ENCODE results near the gene MUC5AC.

Gene MUC5AC

DNA sequence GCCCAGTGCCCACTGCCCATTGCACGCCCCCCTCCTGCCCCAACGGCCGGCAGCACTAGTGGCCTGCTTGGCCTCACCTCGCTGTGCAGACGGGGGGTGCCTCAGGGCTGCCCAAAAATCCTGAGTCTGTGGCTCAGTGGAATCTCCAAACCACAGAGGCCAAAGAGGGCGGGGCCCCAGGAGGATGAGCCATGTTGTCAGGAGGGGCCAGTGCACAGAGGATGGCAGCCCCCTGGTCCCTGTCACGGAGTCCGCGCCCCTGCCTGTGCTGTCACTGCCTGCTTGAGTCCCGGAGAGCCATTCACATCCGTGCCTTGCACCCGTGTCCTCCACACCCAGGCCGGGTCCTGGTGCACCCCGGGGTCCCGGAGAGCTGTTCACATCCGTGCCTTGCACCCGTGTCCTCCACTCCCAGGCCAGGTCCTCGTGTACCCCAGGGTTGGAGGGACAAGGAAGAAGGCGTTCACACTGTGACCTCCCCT, 36.4 kb upstream of the MUC5AC start:
- DNase-seq = no peak

DNA sequence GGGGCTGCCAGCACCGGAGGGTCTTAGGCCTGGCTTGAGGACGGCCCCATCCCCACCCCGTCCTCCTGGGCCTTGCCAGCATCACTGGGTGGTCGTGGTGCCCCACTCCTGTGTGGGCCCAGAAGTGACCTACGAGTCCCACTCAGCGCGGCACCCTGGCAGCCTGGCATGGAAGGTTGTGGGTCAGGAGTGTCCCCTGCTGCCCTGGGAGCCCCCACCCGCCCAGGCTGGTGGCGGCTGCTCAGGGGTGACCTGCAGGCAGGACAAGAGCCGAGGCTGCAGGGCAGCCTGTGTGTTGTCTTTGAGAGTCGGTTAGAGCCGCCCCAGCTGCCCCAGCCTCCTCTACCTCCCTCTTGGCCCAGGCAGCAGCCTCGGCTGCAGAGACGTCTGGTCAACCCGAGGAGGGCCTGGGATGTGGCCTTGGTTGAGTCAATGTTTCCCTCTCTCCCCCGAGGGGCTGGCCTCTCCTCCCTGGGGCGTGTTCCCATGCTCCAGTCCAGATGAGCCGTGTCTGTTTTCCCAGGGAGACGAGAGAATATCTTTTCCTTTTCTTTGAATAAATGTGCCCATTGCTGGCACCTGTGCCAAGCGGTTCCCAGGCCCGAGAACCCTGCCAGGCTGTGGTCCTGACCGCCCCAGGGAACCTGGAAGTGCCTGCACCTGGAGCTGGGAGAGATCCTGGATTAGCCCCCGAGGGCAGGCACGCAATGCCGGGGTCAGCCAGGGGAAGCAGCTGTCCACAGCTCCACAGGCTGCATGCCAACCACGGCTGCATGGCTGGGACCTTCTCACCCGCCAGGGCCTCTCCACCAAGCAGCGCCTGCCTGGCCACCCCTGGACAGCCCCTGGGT, 35.7 kb upstream of the MUC5AC start:
- no peak for DNase-seq

DNA sequence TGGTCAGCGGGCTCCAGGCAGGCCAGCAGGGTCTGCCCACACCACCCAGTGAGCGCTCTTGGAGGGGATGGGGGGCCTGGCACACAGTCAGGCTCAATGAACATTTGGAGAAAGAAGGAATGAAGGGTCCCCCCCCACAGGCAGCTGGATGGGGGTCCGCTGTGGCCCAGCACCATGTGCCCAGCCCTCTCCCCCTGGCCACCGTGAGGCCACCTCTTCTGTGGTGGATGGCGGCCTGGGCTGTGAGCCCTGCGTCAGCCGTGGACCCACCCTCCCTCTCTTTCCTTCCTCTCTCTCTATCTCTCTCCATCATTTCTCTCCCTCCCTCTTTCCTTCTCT, 35.1 kb upstream of the MUC5AC start:
- no peak for DNase-seq

DNA sequence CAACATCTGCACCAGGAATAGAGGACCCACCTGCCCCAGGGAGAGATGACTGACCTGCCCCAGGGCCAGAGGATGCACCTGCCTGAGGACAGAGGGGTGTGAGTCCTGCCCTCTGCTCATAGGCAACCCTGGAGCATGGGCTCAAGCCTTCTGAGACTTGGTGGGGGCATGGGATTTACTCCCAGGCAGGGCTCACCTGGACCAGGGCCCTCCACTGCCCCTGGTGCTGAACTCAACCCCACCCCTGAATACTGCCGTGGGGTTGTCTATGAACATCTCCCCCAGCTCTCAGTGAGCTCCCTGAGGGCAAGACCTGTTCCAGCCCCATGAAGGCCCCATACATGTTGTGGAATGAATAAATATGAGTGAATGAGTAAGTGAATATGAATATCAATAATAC, 33.8 kb upstream of the MUC5AC start:
- DNase-seq = no peak

DNA sequence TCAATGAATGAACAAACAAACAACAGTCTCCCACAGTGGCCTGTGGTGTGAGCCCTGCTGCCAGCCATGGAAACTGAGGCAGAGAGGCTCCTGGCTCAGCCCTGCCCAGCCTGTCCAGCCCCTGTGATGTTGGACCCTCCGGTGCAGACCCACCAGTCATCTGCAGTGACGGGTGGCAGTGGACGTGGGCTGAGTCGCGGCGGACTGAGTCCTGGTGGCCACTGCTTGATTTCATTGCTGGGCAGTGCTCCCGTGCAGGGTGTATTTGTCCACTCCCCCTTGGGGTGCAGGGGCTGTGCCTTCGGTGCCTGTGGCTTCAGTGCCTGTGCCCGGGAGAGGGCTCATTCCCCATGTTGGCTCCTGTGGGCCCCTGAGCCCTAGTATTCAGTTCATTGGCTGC, 31.9 kb upstream of the MUC5AC start:
- no peak for DNase-seq

DNA sequence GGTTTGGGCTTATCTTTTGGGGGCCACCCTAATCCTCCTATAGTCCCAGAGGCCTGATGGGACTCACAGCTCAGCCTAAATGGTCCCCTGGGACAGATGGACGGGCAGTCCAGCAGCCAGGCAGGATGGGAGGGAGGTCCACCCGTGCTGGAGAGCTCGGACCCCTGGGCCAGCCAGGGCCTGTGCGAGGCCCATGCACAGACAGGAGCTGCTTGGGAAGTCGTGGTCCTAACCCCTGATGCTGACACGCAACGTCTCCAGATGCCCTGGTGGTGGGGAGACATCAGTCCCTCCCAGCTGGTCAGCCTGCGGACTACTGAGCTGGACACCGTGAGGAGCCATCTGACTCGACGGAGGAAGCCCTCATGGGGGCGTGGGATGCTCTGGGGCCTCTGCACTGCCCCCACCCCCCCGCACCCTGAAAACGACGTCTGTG, 31.2 kb upstream of the MUC5AC start:
- DNase-seq = no peak

DNA sequence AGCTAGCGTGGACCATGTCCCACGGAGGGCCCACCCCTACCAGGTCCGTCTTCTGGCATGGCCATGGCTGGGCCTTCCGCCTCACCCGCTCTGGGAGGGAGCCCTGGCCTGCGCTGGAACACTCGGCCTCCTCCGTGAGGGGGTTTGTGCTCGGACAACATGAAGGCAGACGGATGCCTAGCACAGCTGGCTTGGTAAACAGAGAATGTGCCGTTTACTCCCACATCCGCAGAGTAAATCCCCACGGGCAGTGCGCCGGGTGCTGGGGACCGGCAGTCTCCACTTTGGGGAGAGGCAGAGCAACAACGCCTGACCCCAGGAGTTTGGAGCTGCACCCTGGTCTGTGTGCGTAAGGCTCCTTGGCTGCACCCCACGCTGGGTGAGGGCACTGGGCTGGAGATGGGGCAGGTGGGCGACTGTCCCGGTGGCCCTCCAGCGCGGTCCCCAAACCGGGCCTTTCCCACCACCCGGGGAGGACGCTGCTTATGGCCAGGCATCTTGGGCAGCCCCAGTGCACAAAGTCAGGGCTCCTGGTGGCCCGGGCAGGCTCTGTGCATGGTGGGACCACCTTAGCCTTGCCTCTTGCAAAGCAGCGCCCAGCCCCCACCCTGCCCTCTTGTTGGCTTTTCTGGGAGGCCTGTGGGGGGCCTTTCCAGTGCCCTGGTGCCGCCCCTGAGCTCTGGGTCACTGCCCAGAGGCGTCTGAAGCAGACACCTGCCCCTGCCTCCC, 30.7 kb upstream of the MUC5AC start:
- DNase-seq = no peak

DNA sequence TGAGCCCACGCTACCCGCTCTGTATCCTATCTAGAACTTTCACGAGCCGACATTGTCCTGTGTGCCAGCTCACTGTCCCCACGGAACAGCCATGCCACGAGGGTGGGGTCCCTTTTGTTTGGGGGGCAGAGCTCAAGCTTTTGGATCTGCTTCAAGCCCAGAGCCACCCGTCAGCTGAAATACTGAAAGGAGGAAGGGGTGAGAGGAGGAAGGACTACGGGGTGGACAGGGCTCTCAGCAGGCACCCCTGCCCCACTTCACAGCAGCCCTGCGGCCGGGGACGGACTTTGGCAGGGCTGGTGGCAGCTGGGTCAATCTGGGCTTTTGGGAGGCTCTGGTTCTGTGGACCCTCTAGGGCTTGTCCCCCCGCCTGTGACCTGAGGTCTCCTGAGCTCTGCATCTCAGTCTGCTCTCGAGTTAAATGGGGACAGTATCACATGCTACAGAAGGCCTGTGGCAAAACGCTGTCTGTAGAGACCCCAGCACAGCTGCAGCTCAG, 30.0 kb upstream of the MUC5AC start:
- no peak for DNase-seq

DNA sequence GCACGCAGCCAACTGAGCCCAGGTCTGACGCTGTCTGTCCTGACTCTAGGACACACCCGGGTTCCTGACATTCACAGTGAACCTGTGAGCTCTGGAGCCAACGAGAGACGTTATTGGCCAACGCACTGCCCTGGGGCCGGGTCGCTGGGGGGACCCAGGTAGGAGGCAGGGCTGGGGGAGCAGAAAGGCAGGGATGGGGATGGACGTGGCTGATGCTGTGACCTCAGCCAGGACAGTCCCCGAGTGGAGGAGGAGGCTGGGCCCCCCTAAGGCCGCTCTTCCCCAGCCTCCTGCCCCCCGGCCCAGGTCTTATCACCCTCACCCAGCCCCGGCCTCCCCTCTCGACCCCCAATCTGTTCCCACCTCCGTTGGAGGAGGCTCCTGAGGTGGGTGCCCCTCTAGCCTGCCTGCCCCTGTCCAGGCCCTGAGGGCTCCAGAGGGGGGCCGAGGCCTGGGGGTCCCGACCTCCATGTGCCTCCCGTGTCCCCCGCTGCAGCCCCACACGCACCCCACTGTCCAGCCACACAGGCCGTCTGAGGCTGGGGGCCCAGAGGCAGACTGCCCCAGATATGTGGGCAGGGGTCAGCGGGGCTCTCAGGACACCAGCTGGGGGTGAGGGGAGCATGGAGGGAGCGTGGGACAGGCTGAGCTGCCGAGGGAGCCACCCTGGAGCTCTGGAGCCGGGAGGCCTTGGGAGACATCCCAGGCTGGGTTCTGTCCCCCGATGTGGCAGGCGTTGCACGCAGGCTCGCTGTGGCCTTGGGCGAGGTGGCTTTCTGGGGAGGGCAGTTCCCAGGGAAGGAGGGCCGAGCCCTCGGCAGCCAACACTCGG, 29.2 kb upstream of the MUC5AC start:
- DNase-seq = no peak

DNA sequence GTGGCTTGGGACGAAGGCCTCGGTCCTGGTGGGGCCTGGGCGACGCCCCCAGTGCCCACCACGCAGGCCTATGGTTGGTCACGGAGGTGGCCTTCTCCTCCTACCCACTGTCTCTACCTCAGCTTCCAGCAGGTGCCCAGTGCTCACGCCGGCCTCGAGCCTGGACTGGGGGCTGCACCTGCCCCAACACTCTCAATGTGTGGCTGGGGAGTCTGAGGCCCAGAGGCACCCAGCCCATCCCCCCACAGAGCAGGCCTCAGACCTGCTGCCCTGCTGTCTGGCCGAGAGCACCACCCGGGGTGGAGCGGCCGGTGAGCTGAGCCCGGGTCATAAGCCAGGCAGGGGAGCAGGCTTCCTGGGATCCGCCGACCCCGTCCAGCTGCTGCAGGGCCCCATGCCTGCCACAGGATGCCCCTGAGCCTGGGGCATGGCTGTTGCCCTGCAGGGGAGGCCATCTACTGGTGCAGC, 28.6 kb upstream of the MUC5AC start:
- DNase-seq = no peak

DNA sequence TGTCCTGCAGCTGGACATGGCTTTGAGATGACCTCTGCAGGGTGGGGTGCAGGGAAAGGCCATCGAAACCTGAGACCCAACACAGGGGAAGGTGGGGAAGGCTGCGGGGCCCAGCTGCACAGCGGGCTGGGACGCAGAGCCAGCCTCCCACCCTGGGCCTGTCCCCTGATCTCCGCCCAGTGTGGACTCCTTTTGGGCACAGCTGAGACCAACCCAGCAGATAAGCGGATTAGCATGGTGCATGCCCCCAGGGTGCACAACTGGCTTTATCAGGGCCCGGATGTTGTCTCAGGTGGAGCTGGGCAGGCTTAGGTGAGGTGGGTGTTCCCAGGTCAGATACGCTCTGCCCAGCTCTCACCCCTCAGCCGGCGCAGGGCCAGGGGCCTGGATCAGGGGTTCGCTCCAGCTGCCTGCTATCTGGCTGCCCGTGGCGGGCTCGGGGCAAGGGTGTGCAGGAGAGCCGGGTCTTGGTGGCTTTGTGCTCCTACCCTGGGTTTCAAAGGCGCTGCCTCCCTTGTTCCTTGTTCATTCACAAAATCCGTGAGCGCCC, 28.1 kb upstream of the MUC5AC start:
- DNase-seq = no peak

DNA sequence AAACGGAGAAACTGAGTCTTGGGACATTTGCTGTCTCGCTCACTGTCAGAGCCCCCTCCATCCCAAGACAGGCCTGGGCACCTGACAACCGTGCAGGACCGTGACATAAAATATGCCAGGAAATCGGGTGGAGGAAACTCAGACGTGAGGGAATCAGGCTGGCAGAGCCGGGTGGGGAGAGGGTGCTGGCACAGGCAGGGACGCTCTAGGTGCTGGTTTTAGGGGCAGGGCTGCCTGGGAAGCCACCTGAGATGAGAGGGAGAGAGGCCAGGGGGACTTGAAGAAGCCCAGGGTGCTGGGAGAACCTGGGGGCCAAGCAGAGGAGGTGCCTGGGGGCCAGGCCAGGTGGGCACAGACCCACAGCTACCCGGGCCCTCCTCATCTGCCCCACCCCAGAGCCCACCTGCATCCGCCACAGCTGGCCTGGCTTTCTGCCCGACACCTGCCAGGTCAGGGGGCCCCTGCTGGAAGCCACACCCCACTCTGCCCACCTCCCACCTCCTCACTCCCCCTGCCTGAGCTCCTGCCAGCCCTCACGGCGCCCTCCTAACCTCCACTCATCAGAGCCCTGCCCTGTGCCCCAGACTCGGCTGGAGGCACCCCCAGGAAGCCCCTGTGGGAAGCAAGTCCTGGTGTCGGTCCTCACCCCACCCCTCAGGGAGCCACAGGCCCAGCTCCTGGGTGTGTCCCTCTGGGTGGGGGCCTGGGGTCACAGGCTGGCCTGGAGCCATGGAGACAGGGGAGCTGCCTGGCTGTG, 27.3 kb upstream of the MUC5AC start:
- DNase-seq = no peak

DNA sequence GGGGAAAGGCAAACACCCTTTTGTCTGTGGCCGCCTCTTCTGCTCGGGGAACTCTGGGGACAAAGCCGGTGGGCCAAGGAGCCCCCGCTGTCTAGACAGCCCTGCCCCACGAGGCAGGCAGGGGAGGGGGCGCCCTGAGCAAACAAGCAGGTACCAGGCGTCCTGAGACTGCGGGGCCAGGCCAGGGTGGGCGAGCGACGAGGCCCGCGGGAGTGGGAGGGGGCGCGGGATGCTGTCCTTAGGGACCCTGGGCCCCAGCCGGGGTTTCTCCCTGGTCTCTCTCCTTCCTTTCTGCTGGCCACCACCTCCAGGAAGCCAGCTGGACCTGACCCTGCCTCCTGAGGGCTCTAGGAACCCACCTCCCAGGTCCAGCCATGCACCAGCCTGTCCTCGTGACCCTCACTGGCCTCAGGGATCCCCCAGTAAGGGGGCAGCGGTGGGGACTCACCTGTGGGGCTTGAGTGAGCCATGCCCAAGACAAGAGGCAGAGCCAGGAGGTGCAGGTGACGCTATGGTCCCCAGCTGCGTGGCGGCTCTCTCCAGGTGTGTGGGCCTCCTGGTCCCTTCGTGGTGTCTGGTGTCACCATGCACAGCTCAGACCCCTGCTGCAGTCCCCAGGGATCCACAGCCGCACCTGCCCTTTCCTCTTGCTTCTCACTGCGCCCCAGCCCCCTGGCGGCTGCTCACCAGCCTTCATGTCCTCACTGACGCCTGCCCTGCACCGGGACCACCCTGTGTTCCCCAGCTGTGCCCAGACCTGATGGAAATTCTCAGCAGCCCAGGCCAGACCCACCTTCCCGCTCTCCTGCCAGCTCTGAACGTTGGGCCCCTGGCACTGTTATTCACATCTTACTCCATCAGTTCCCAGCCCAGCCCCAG, 26.5 kb upstream of the MUC5AC start:
- DNase-seq = no peak

DNA sequence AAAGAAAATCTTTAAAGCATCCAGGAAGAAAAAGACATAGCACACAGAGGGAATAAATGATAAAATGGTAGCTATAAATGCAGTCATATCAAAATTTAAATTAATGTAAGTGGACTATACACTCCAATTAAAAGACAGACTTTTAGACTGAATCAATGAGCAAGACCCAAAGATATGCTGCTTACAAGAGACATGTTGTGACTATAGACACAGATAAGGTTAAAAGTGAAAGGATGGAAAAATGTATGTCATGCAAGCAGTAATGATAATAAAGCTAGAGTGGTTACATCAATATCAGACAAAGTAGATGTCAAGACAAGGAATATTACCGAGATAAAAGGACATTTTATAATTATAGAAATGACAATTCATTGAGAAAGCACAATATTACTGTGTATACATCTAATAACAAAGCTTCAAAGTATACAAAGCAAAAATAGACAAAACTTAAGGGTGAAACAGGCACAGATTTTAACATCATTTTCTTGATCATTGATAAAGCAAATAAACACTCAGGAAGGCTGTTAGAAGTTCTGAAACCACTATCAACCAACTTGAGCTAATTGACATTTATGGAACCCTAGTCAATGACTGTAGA, 22.8 kb upstream of the MUC5AC start:
- DNase-seq = no peak

DNA sequence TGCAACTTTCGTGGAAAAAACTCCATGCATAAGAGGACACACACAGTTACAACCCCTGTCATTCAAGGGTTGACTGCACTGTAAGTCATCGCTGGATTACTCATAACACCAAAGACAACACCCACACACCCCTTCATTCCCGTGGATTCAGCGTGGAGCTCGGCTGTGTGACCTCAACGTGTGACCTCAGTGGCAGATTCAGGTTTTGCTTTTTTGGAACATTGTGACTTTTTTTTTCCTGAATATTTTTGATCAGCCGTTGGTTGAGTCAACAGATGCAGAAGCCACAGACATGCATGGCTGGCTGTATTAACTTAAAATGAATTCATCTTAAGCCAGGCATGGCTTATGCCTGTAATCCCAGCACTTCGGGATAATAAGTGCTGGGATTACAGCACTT, 19.7 kb upstream of the MUC5AC start:
- DNase-seq = no peak

DNA sequence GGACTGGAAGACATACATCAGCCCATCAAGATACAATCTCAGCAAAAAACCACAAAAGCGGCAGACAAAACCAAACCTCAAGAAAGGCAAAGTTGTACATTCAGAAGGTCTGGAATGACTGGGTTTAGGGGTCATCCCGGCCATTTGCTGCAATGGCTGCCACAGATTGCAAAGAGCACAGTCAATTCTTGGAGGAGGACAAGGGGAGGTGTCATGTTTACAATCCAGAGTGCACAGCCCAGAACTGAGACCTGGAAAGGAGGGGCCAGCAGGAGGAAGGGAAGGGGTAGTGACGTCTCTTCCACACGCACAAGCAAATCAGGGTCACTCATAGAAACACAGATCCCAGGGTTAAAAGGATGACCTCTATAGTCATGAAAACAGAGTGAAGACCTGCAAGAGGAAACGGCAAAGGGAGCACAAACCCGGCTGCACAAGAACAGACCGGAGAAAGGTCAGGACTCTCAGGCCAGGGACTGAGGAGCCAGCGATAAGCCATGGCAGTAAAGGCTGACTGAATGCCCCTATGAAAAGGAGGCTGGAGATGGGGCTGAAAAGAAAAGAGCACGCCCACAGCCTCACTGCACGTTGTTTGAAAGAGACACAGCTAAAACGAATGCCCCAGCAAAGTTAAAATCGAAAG, 18.2 kb upstream of the MUC5AC start:
- DNase-seq = no peak

DNA sequence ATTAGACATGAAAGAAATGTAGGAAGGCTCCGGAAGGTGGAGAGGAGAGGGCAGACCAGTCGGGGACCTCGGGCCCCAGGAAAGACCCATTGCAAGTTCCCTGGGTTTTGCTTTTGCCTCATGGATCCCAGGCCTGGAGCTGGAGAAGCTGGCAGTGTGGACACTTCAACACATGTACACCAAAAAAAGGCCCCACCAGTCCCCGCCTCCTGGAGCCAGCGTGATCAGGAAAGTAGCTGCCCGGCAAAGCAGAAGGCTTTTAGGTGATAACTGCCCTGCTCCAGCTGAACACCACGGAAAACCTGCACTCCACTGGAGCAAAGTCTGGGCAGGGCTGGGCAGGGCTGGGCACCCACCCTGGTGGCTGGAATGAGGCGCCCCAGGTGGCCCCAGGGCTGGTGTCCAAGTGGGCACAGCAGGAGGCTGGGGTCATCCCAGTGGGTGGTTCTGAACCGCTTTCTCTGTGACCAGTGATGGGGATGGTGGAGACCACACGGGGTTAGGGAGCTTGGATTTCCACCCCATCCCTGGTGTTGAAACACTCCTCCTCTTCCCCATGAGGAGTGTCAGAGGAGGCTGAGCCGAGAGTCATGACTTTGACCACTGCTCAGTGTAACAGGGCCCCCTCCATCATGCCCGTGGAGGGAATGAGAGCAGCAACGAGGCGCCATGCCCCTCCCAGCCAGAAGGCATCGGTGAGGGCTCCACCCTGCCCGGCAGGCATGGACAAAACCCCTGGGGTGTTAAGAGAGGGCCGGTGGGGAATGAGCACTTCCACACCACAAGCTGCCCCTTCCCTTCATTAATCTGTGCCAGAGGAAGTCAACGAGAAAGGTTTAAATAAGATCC, 16.9 kb upstream of the MUC5AC start:
- DNase-seq = no peak

DNA sequence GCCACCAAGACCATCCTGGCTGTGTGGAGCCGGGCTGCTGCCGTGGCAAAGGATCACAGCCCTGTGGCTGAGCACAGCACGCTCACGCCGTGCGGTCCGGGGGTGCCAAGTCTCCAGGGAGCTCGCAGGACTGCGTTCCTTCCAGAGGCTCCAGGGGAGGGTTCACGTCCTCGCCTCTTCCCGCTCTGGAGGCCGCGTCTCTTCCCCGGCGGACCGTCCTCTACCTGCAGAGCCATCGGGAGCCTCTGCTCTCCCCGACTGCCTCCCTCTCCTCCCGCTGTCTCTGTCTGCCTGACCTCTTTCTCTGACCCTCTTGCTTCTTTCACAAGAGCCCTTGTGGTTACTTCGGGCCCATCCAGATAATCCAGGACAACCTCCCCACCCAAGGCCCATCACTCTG, 11.4 kb upstream of the MUC5AC start:
- no peak for DNase-seq

DNA sequence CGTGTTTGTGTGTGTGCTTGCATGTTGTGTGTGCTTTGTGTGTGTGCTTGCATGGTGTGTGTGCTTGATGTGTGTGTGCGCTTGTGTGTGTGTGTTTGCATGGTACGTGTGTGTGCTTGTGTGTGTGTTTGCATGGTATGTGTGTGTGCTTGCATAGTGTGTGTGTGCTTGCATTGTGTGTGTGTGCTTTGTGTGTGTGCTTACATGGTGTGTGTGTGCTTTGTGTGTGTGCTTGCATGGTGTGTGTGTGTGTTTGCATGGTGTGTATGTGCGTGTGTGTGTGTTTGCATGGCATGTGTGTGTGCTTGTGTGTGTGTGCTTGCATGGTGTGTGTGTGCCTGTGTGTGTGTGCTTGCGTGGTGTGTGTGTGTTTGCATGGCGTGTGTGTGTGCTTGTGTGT, 10.0 kb upstream of the MUC5AC start:
- DNase-seq = no peak
